Stimulated activated effector memory CD8-positive, alpha-beta T cell treated with anti-CD3 and anti-CD28 coated beads, Interleukin-12 subunit alpha, Interleukin-12 subunit beta, amount 100 ng/mL, for 72 hours (primary cell): ENCODE measurements around the gene KCTD15.
"Not testable (repeated sequence)": the region's sequence is repeated elsewhere in the genome, so short reads cannot be mapped to it uniquely, and the experiment has no call there.

Source experiments
- ATAC-seq: fragments of 150-1000 bp; cut with Tn5 transposase; 2 replicates; pipeline ENCODE4 v1.10.0; 2021
- DNase-seq, 2 donors: peaks; one replicate each; pipeline ENCODE4 v3.0.0; 2021 to 2022; ENCODE audit warnings: low spot score in 2 of 2
- H3K27ac Mint-ChIP-seq: one replicate; pipeline ENCODE4 v1.8.0; 2022; ENCODE audit warnings: mild to moderate bottlenecking, mixed read lengths
- H3K36me3 Mint-ChIP-seq: one replicate; pipeline ENCODE4 v1.8.0; 2022; ENCODE audit warnings: mild to moderate bottlenecking, mixed read lengths
- H3K4me1 Mint-ChIP-seq: one replicate; pipeline ENCODE4 v1.8.0; 2022; ENCODE audit warnings: mixed read lengths
- H3K4me3 Mint-ChIP-seq: one replicate; pipeline ENCODE4 v1.8.0; 2022; ENCODE audit warnings: mild to moderate bottlenecking, mixed read lengths
- H3K9me3 Mint-ChIP-seq: one replicate; pipeline ENCODE4 v1.8.0; 2022; ENCODE audit warnings: mixed read lengths

The KCTD15 gene

DNA sequence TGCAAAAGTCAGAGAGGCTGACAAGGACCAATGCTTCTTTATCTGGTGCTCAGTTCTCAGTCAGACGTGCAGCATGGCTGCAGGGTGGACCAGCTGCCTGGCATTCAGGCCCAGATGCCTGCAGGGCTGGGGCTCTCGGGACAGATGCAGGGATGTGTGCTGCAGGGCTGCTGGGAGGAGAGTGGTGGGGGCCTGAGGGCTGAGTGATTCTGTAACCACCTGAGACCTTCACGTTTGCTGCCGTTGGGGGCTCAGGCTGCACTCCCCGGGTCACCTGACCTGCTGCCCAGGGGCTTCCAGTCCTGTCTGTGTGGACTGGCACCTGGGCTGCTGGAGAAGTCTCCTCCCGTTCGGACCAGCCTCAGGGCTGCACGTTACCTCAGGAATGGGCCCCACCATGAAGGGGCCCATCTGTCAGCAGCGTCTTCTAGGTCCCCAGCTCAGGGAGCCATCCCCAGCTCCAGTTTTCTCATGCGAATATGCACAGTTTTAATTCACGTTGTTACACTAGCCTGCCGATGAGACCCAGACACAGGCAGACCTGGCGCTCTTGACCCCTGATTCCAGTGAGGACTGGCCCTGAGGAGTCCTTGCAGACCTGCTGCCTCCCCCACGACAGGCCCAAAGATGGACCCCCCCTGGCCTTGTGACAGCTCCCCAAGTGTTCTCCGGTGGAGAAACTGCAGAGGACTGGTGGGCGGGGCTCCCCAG lies 16.9 kb downstream of the KCTD15 start:
- no peaks in the 10 kb centered on the region for H3K9me3 Mint-ChIP-seq
- DNase-seq, result no peak
- no peak for ATAC-seq
- H3K27ac Mint-ChIP-seq, result no peak overlapping the region
- H3K4me1 Mint-ChIP-seq, result no peaks in the 10 kb centered on the region
- H3K36me3 Mint-ChIP-seq, result no peaks in the 10 kb centered on the region
- H3K4me3 Mint-ChIP-seq, result no peak overlapping the region

DNA sequence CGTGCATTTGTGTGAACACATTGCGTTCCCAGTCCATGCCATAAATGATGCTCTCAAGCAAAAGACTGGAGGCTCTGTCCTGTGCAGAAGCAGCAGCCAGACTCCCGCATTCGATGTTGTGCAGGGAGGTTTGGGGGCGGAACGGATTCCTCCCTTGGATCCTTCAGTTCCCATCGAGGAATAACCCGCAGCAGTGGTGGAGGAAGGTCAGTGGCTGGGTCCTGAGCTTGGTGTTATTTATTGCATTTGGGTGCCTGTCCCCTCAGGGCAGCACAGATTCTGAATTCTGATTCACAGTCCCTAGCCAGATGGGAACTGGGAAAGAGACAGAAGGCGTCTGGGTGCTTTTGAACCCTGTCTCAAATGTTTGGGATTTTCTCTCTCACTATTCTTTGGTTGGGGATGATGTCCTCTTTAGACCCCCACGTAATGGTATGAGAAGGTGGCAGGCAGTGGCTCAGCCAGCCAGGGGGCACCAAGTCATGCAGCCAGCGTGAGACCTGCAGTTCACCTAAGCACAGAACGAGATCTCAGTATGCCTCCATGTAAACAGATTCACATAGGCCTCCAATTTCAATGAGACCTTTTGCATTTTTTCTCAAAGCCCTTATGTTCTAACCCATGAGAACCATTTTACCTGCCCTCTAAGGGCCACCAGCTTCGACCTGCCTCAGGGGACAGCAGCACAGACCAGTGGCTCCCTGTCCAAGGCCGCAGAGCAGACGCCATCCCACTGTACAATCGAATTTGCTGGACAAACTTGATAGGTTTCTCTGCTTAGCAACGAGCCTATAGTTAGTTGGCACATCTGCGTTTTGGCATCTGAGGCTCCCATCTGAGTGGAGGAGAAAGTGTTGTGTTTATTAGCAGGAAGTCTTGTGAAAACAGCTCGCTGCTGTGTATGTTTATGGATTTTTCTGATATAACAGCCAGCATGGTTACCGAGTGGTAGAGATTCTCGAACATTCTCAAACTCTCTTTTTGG lies 17.8 kb downstream of the KCTD15 start:
- Mint-ChIP-seq H3K36me3 (no peaks in the 10 kb centered on the region), H3K27ac (no peak overlapping the region), H3K4me1 (no peaks in the 10 kb centered on the region), H3K9me3 (no peaks in the 10 kb centered on the region), H3K4me3 (no peak overlapping the region)
- DNase-seq (no peak), ATAC-seq (no peak)

DNA sequence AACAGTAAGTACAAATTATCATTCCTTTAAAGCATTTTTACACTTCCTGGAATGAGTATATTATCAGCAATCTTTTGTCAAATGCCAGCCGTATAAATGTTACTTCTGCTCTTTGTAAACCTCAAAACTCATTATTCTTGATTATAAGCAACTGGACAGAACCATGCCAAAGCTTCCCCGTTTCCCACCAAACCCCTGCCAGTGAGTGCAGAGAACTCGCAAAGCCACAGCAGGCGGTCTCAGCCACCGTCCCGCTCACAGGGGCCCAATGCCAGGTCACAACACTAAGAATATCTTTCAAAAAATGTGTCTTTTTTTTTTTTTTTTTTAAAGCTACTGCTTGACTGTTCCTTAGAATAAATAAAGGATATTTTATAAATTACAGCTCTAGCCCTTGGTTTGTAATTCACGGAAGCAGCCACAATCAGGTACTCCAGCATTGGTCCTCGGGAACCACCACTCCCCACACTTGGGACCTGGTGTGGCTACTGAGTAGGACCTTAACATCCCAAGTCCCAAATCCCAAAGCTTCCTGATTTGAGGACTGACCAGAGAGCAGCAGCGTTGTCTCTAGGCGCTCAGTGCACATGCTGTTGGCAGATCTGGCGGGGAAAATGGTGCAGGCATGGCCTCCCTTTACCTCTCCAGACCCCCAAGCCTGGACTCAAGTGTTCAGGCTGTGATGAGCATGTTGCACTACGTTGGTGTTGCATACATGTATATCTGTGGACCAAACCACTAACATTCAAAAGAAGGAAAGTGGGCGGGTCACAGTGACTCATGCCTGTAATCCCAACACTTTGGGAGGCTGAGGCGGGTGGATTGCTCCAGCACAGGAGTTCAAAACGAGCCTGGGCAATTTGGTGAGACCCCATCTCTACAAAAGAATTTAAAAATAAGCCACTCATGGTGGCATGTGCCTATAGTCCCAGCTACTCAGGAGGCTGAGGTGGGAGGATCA lies 19.0 kb downstream of the KCTD15 start:
- H3K36me3 Mint-ChIP-seq, result no peaks in the 10 kb centered on the region
- H3K4me3 Mint-ChIP-seq, result no peak overlapping the region
- DNase-seq (no peak), ATAC-seq (no peak)
- H3K9me3 Mint-ChIP-seq, result no peaks in the 10 kb centered on the region
- H3K4me1 Mint-ChIP-seq, result peaks cover 1% of the 10 kb centered on the region
- H3K27ac Mint-ChIP-seq, result no peak overlapping the region

DNA sequence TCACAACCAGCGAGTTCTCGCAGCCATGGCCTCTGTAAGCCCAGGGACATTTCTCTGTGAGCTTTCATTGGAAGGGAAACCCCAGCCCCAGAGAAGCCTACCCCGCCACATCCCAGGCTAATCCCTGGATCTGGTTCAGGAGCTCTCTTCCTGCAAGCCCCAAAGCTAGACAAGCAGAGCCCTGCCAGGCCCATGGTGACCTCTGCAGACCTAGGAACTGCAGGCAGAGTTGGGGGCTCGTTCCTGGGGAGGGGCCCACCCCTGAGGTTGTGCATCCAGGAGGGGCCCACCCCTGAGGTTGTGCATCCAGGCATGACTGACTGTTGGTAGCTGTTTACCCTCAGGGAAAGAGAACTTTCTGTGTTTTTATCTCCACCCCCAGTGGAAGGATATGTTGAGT lies 21.7 kb downstream of the KCTD15 start:
- H3K36me3 Mint-ChIP-seq, result no peaks in the 10 kb centered on the region
- no peak overlapping the region for H3K27ac Mint-ChIP-seq
- DNase-seq, result no peak
- no peaks in the 10 kb centered on the region for H3K9me3 Mint-ChIP-seq
- ATAC-seq, result no peak
- peaks cover 6% of the 10 kb centered on the region for H3K4me1 Mint-ChIP-seq
- H3K4me3 Mint-ChIP-seq, result no peak overlapping the region

DNA sequence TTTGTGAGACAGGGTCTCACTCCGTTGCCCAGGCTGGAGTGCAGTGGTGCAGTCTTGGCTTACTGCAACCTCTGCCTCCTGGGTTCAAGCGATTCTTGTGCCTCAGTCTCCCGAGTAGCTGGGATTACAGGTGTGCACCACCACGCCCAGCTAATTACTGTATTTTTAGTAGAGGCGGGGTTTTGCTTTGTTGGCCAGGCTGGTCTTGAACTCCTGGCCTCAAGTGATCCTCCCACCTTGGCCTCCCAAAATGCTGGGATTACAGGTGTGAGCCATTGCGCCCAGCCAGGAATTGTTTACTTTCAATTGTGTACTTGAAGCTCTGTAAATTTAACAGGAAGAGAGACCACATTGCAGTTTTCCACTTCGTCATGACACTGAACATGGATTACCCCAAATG lies 22.4 kb downstream of the KCTD15 start:
- Mint-ChIP-seq H3K4me3 (peak overlapping the region; percentile 70), H3K27ac (peak overlapping the region; percentile 75)
- H3K4me1 Mint-ChIP-seq, DNase-seq, H3K36me3 Mint-ChIP-seq, H3K9me3 Mint-ChIP-seq, ATAC-seq: not testable (repeated sequence)

DNA sequence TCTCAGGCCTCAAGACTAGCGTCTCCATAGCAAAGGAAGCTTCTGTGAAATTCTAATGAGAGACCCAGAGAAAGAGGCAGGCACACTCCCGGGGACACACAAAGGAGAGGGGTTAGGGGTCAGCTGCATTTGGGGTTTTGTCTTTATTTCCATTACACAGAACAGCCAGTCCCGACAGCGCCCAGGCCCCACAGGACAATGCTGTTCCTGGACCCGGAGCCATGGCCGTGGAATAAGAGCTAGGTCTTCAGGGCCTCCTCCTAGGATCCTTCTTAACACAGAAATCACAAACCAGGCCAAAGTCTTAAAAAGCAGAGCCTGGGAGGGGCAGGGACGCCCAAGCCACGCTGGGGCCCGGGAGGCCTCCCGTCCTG lies 22.8 kb downstream of the KCTD15 start:
- peak overlapping the region; percentile 70 for H3K4me3 Mint-ChIP-seq

DNA sequence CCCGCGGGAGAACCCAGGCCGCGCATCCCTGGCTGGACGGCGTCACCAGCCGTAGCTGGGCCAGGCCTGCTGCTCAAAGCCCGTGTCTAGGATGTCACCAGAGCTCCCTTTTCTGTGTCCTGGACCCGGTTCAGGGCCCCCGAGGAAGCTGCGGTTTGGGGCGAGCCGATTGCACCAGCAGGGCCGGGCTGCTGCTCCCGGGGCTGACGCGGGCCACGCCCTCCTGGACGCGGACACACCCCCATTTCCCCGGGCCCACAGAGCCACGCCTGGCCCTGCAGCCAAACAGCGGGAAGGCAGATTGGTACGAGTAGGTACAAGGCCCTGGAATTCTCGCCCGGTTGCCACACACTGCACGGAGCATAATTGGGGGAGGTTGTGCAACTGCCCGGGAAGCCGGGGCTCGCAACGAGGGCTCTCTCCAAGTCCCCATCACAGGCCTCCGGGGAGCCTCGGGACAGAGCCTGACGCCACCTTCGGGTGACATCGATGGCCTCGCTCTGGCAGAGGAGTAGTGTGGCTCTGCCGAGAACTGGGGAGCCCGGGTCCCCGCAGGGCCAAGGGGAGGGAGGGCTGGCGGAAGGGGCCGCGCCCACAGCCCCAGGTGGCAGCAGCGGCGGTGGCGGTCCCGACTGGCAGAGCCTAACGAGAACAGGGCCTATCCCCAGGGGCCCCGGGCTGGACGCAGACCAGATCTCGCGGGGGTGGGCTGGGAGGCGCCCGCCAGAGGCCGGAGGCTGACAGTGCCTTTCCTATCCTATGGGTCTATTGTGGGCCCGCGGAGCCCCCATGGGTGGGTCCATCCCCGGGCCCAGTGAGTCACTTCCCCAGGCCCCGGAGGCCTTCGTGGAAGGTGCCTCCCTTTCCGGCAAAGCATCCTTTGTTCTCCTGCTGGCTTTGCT lies 23.5 kb downstream of the KCTD15 start:
- peak; percentile 85 for ATAC-seq
- Mint-ChIP-seq H3K9me3 (no peaks in the 10 kb centered on the region), H3K4me3 (peak overlapping the region; percentile 70), H3K4me1 (peaks cover 6% of the 10 kb centered on the region), H3K36me3 (no peaks in the 10 kb centered on the region), H3K27ac (peak overlapping the region; percentile 75)
- peak; percentile 33 to 76 for DNase-seq

More for the DNA sequence above, 22.8 kb downstream of the KCTD15 start:
- ATAC-seq (no peak), DNase-seq (no peak)
- Mint-ChIP-seq H3K4me1 (peaks cover 6% of the 10 kb centered on the region), H3K9me3 (no peaks in the 10 kb centered on the region), H3K27ac (peak overlapping the region; percentile 75), H3K36me3 (no peaks in the 10 kb centered on the region)

DNA sequence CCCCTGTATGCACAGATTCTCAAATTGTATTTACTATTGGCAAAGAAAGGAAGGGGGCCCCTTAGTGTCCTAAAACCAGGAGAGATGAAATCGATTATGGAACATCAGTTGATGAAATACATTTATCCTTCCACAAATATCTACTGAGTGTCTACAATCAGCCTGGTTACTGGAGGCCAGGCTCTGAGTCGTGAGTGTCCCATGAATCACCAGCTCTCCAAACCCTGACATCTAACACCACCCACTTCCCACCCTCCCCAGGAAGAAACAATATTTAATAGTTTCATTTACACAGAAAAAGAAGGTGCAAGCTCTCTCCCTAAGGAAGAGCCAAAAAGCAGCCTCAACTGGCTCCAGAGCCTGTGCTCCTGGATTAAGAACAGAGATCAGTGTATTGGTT lies 25.2 kb downstream of the KCTD15 start:
- Mint-ChIP-seq H3K9me3 (no peaks in the 10 kb centered on the region), H3K4me3 (peak overlapping the region; percentile 70), H3K27ac (no peak overlapping the region), H3K4me1 (peaks cover 6% of the 10 kb centered on the region), H3K36me3 (no peaks in the 10 kb centered on the region)
- ATAC-seq (no peak), DNase-seq (no peak)

DNA sequence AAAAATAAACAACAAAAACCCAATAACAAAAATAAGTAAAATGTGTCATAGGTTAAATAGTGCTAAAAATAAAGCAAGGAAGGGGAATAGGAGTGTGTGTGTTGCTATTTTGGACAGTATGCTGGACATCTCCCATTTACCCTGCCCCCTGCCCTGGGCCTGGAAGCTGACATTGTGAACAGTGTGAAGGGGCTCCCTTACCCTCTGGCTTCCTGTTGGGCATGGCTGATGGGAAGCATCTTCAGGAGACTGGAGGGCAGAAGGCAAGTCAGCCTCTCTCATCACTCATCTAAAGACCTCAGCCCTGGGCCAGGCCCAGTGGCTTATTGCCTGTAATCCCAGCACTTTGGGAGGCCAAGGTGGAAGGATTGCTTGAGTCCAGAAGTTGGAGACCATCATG lies 26.7 kb downstream of the KCTD15 start:
- Mint-ChIP-seq H3K4me1 (peaks cover 6% of the 10 kb centered on the region), H3K27ac (no peak overlapping the region), H3K36me3 (no peaks in the 10 kb centered on the region), H3K9me3 (no peaks in the 10 kb centered on the region), H3K4me3 (no peak overlapping the region)
- DNase-seq, result no peak
- no peak for ATAC-seq

DNA sequence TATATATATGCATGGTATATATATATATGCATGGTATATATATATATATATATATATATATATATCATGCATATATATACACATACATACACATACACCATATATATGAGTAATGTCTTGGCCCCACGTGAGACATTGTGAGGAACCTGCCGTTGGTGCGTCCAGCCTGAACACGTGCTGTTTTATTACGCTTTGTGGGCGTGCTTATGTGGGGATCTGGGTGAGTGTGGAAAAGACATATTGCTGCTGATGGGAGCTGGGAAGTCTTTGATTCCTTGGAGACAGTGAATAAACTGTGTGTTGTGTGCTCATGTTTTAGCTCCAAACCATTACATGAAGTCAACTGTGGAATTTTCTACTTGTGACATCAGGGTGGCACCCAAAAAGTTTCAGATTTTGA lies 28.9 kb downstream of the KCTD15 start:
- no peak for ATAC-seq
- H3K4me3 Mint-ChIP-seq, result no peak overlapping the region
- no peaks in the 10 kb centered on the region for H3K36me3 Mint-ChIP-seq

DNA sequence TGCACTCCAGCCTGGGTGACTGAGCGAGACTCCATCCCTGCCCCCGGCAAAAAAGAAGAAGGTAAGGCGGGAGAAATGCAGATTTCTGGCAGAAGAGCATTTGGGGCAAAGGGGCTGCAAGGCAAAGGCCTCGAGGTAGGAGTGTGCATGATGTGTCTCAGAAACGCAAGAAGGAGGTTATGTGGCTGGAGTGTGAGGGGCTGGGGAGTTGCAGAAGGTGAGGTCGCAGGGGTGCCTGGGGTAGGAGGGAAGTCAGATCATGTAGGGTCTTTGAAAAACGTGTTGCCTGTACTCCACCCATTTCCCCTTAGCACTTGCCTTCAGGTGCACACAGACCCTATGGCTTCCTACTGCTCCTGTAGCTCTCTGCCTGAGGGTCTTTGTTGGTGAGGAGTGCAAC lies 29.9 kb downstream of the KCTD15 start:
- no peak overlapping the region for H3K27ac Mint-ChIP-seq
- ATAC-seq (no peak), DNase-seq (no peak)
- H3K36me3 Mint-ChIP-seq, result no peaks in the 10 kb centered on the region
- no peak overlapping the region for H3K4me3 Mint-ChIP-seq
- H3K4me1 Mint-ChIP-seq, result no peaks in the 10 kb centered on the region
- H3K9me3 Mint-ChIP-seq, result no peaks in the 10 kb centered on the region

More for the DNA sequence above, 28.9 kb downstream of the KCTD15 start:
- H3K27ac Mint-ChIP-seq, result no peak overlapping the region
- peaks cover 6% of the 10 kb centered on the region for H3K4me1 Mint-ChIP-seq
- DNase-seq, result no peak
- H3K9me3 Mint-ChIP-seq, result no peaks in the 10 kb centered on the region

DNA sequence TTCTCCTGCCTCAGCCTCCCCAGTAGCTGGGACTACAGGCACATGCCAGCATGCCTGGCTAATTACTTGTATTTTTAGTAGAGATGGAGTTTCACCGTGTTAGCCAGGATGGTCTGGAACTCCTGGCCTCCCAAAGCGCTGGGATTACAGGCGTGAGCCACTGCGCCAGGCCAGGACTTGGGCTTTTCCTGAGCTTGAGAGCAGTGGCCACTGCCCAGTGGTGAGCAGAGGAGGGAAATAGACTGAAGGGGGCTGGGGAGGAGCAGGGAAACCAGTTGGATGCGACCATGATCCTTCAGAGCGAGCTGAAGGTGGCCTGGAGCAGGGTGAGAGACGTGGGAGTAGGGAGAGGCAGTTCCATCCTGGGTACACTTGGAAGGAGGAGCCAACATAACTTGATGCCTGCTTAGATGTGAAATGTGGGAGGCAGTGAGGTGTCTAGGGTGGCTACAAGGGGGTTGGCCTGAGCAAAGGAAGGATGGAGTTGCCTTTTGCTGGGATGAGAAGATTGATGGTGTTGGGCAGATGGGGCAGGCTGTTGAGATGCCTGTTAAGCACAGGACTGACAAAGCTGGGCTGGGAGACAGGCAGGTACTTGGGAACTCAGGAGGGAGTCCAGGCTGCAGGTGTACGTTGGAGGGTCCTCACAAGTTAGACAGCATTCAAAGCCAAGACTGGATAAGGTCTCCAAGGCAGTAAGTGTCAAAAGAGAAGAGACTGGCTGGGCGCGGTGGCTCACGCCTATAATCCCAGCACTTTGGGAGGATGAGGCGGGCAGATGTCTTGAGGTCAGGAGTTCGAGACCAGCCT lies 31.8 kb downstream of the KCTD15 start:
- no peak overlapping the region for H3K4me3 Mint-ChIP-seq
- H3K36me3 Mint-ChIP-seq, result no peaks in the 10 kb centered on the region
- H3K4me1 Mint-ChIP-seq, result no peaks in the 10 kb centered on the region

DNA sequence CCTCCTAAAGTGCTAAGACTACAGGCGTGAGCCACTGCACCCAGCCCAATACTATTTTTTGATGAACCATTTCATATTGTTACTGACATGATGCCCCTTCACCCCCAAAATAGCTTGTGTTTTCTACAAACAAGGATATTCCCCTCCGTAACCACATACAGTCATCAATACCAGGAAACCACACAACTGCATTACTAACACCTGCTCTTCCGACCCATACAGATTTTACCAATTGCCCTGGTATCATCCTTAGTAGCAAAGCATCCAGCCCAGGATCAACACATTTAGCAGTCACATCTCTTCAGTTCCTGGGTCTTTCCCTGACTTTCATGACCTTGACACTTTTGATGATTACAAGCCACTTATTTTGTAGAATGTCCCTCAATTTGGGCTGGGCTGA lies 33.6 kb downstream of the KCTD15 start:
- H3K4me3 Mint-ChIP-seq, result no peak overlapping the region

More for the DNA sequence above, 31.8 kb downstream of the KCTD15 start:
- Mint-ChIP-seq H3K9me3 (no peaks in the 10 kb centered on the region), H3K27ac (no peak overlapping the region)
- DNase-seq (peak in 1 of 2 donors; percentile 36), ATAC-seq (no peak)

More for the DNA sequence above, 33.6 kb downstream of the KCTD15 start:
- no peak overlapping the region for H3K27ac Mint-ChIP-seq
- no peaks in the 10 kb centered on the region for H3K4me1 Mint-ChIP-seq
- no peaks in the 10 kb centered on the region for H3K36me3 Mint-ChIP-seq
- no peaks in the 10 kb centered on the region for H3K9me3 Mint-ChIP-seq
- peak; percentile 70 for ATAC-seq
- DNase-seq, result no peak
